DMS53 treated with DMSO at 0.1 percent for 48 hours (cell line): ENCODE data around the gene HLA-B.

Experiments
- DNase-seq: peaks from one replicate; lab custom pipeline; 2025; ENCODE audit not compliant: unreplicated experiment; lab: John Stamatoyannopoulos, UW

HLA-B gene

GRCh38 chr6:31353384-31353945 lies 3.5 kb downstream of the HLA-B start:
- no peak for DNase-seq

- no peak for DNase-seq
These were observed 4.1 kb downstream of the HLA-B start for GRCh38 chr6:31352683-31353383.

GRCh38 chr6:31352310-31352682 lies 4.7 kb downstream of the HLA-B start:
- DNase-seq: no peak

GRCh38 chr6:31351401-31352309 lies 5.3 kb downstream of the HLA-B start:
- no peak for DNase-seq

GRCh38 chr6:31351033-31351380 lies 6.0 kb downstream of the HLA-B start:
- DNase-seq: no peak

- DNase-seq: no peak
These were observed 6.6 kb downstream of the HLA-B start for GRCh38 chr6:31350196-31351032.

GRCh38 chr6:31349301-31349700 lies 7.7 kb downstream of the HLA-B start:
- DNase-seq: no peak

- no peak for DNase-seq
These were observed 11.8 kb downstream of the HLA-B start for GRCh38 chr6:31345026-31345730.

GRCh38 chr6:31340228-31340627 lies 16.8 kb downstream of the HLA-B start:
- no peak for DNase-seq

GRCh38 chr6:31339210-31339609 lies 17.8 kb downstream of the HLA-B start:
- no peak for DNase-seq

- peak; percentile 19 for DNase-seq
These were observed 20.0 kb downstream of the HLA-B start for GRCh38 chr6:31336896-31337496.

GRCh38 chr6:31332637-31333602 lies 24.1 kb downstream of the HLA-B start:
- DNase-seq: no peak

- DNase-seq: no peak
These were observed 28.5 kb downstream of the HLA-B start for GRCh38 chr6:31328355-31328960.

- no peak for DNase-seq
These were observed 35.2 kb downstream of the HLA-B start for GRCh38 chr6:31321820-31322219.

GRCh38 chr6:31321005-31321707 lies 35.8 kb downstream of the HLA-B start:
- no peak for DNase-seq

GRCh38 chr6:31317036-31317435 lies 39.9 kb downstream of the HLA-B start:
- DNase-seq: peak; percentile 6

- DNase-seq: no peak
These were observed 47.3 kb downstream of the HLA-B start for GRCh38 chr6:31309641-31310040.

GRCh38 chr6:31308845-31309175 lies 48.2 kb downstream of the HLA-B start:
- DNase-seq: no peak
